H1 (cell line): Measurements from ENCODE around the gene UBAC1. TPM values are rescaled to one million over a fixed set of nuclear protein-coding genes. Genes with fewer than 3 reads are reported as not detected.

ENCODE experiments used
- SP4 ChIP-seq: IDR thresholded peaks from 2 replicates; pipeline ENCODE4 v1.6.1; 2012; ENCODE audit warnings: low read length, inconsistent platforms
- polyA plus RNA-seq, 7 experiments: library from polyadenylated mRNA; depleted of rRNA in 3 of 7; stranded (reverse) in 5 of 7; unstranded in 2 of 7; fragments of >200 nt in 5 of 7; fragments of 200-250 nt in 2 of 7; gene quantifications; 1 replicate in 5 of 7; 2 replicates in 1 of 7; 4 replicates in 1 of 7; pipeline versions ENCODE4 v1.2.1 to v1.2.3, GENCODE V29; 2011 to 2013; ENCODE audit warnings: missing spikeins in 2 of 7, mixed read lengths in 2 of 7
- total RNA-seq: library from RNA; stranded (reverse); fragmentation: NEBNext Ultra II Directional; extraction: Animal tissue kit (Norgen Biotek cat#: 25700); gene quantifications from 2 replicates; pipeline ENCODE4 v1.2.1, GENCODE V29; 2021

UBAC1 gene
- total and polyA plus RNA-seq, 2 of the 8 experiments (the other 6 are each of a cell fraction or from before 2014, with no cell fraction given) = 59.3 to 85.2 TPM

DNA sequence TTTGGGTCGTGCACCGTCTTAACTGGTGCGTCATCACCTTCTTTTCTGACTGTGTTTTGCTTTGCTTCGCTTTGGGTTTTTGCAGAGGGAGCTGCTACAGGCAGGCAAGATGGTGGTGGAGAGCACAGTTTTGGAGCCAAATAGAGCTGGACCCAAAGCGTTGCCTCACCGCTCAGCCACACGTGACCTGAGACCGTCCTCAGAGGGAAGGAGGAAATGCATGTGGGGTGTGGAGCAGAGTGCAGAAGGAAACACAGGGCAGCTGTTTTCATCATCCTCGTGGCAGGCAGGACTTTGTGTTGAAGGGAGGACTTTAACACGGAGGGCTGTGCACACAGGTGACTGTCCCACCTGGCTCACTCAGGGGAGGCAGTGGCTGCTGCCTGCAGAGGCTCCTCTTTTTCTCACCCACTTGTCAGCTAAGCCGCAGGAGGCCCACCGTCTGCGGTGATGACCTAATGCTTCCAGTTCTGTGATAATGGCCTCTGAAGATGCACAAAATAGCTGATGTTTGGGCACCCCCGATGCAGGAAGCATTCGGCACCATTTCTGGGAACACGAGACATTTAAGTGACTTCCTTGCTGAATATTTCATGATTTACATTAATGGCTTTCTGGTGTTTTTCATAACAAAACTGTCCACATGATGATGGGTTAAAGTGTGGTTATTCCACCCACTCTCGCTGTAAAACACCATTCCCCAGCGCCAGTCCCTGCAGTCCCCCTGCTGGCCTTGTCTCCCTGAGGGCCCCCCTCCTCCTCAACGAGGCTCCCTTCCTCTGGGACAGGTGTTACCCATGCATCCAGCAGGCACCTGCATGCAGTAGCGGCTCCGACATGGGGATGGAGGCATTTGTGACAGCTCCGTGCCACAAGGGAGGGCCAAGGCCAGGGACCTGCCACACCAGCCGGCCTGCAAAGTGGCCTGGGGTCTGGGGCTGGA is 12.4 kb upstream of the UBAC1 start (continued):
- TF ChIP-seq SP4 = no peak
